K562 (cell line): ENCODE results near the gene ADGRB2. TPM values are rescaled to one million over a fixed set of nuclear protein-coding genes. Genes with fewer than 3 reads are reported as not detected.

Experiments
- CSDE1 ChIP-seq, 2 experiments: fragments of 450-650 bp; IDR thresholded peaks; 2 replicates each; pipeline ENCODE4 v1.6.1; 2016; ENCODE audit warnings: mild to moderate bottlenecking in 1 of 2
- FOXK1 ChIP-seq: sonication (generic); formaldehyde crosslinking; IDR thresholded peaks from 2 replicates; pipeline ENCODE4 v1.8.0; 2022; ENCODE audit warnings: missing genetic modification reagents, mild to moderate bottlenecking, borderline replicate concordance
- HDAC2 ChIP-seq: fragments of 450-650 bp; IDR thresholded peaks from 2 replicates; pipeline ENCODE4 v1.6.1; 2016; ENCODE audit warnings: mild to moderate bottlenecking
- RBM39 ChIP-seq: fragments of 200-400 bp; formaldehyde crosslinking; optimal IDR thresholded peaks from 2 replicates; pipeline ENCODE3; 2018; ENCODE audit warnings: low read depth, low read length
- SMARCE1 ChIP-seq: fragments of 450-650 bp; IDR thresholded peaks from 2 replicates; pipeline ENCODE4 v1.7.1; 2016; ENCODE audit warnings: mild to moderate bottlenecking
- SP1 ChIP-seq: sonication (generic); formaldehyde crosslinking; IDR thresholded peaks from 2 replicates; pipeline ENCODE4 v1.8.1; 2022; ENCODE audit warnings: mild to moderate bottlenecking, missing genetic modification reagents
- SRSF1 ChIP-seq: fragments of 200-400 bp; formaldehyde crosslinking; IDR thresholded peaks from 2 replicates; pipeline ENCODE4 v1.6.1; 2017; ENCODE audit warnings: mild to moderate bottlenecking, low read depth, low read length, moderate library complexity
- SRSF3 ChIP-seq: fragments of 200-400 bp; formaldehyde crosslinking; IDR thresholded peaks from 2 replicates; pipeline ENCODE4 v1.6.1; 2016; ENCODE audit warnings: mild to moderate bottlenecking, low read length, moderate library complexity; ENCODE audit not compliant: insufficient read depth
- STAT5A ChIP-seq: IDR thresholded peaks from 2 replicates; pipeline ENCODE4 v1.6.1; 2012; ENCODE audit warnings: low read length, inconsistent platforms, borderline replicate concordance
- THRAP3 ChIP-seq: fragments of 450-650 bp; IDR thresholded peaks from 2 replicates; pipeline ENCODE4 v1.6.1; 2016; ENCODE audit warnings: mild to moderate bottlenecking, inconsistent platforms, borderline replicate concordance
- YY1 ChIP-seq, 3 experiments: IDR thresholded peaks; 2 replicates each; pipeline ENCODE4 v1.6.1; 2011; ENCODE audit warnings: low read length in 2 of 3, mild to moderate bottlenecking in 2 of 3, moderate library complexity in 2 of 3, borderline replicate concordance in 1 of 3, control low read depth in 1 of 3, low read depth in 1 of 3; ENCODE audit not compliant: insufficient read depth in 3 of 3, insufficient replicate concordance in 2 of 3, control insufficient read depth in 1 of 3, insufficient read length in 1 of 3; ENCODE audit errors: extremely low read depth in 1 of 3
- ZNF57 ChIP-seq: fragments of 450-650 bp; formaldehyde crosslinking; IDR thresholded peaks from 2 replicates; pipeline ENCODE4 v1.4.0; 2020; ENCODE audit warnings: mild to moderate bottlenecking, moderate library complexity
- ZNF79 ChIP-seq: fragments of 250-450 bp; sonication (Bioruptor Pico); IDR thresholded peaks from 2 replicates; pipeline ENCODE4 v1.4.0; 2020; ENCODE audit warnings: low read depth, mild to moderate bottlenecking, moderate library complexity
- polyA plus RNA-seq, 8 experiments: library from polyadenylated mRNA; depleted of rRNA in 4 of 8; stranded (reverse) in 5 of 8; unstranded in 3 of 8; fragments of >200 nt; fragmentation: Nextera tagmentation in 2 of 8; fragmentation: Illumina TruSeq in 1 of 8; extraction: Ambion mirVana in 2 of 8; extraction: Trizol in 1 of 8; gene quantifications; 2 replicates each; pipeline versions ENCODE4 v1.2.1 to v1.2.3, GENCODE V29; 2011 to 2014; ENCODE audit warnings: inconsistent platforms in 1 of 8, missing spikeins in 1 of 8
- total RNA-seq, 7 experiments: library from RNA; depleted of rRNA in 6 of 7; stranded (reverse); fragments of >200 nt in 6 of 7; fragmentation: Illumina TruSeq in 2 of 7; extraction: Trizol in 2 of 7; gene quantifications; 2 replicates each; pipeline versions ENCODE4 v1.2.1 to v1.2.3, GENCODE V29; 2011 to 2021; ENCODE audit warnings: low replicate concordance in 1 of 7
- TF ChIP-seq, protein P1 (sequence below): fragments of 450-650 bp; IDR thresholded peaks from 2 replicates; pipeline ENCODE4 v1.6.1; 2016; ENCODE audit warnings: low read depth
- TF ChIP-seq, protein P2 (sequence below), 3 experiments: IDR thresholded peaks in 2 of 3; conservative IDR thresholded peaks in 1 of 3; 2 replicates each; pipeline ENCODE4 v1.5.1; 2011 to 2012; ENCODE audit warnings: low read length in 3 of 3, mild to moderate bottlenecking in 3 of 3, control low read depth in 2 of 3, improper control_type of control experiment in 1 of 3, inconsistent platforms in 1 of 3, low read depth in 1 of 3, mixed read lengths in 1 of 3, moderate library complexity in 1 of 3; ENCODE audit not compliant: insufficient read depth in 2 of 3
- TF ChIP-seq, protein P3 (sequence below): fragments of 250-450 bp; sonication (Bioruptor Pico); IDR thresholded peaks from 2 replicates; pipeline ENCODE4 v1.5.0; 2020; ENCODE audit warnings: mild to moderate bottlenecking

Gene ADGRB2
- total and polyA plus RNA-seq, 9 of the 15 experiments (the other 6 are each of a cell fraction or from before 2014, with no cell fraction given), result 0.04 to 0.23 (median 0.20) TPM; not detected in 2

DNA sequence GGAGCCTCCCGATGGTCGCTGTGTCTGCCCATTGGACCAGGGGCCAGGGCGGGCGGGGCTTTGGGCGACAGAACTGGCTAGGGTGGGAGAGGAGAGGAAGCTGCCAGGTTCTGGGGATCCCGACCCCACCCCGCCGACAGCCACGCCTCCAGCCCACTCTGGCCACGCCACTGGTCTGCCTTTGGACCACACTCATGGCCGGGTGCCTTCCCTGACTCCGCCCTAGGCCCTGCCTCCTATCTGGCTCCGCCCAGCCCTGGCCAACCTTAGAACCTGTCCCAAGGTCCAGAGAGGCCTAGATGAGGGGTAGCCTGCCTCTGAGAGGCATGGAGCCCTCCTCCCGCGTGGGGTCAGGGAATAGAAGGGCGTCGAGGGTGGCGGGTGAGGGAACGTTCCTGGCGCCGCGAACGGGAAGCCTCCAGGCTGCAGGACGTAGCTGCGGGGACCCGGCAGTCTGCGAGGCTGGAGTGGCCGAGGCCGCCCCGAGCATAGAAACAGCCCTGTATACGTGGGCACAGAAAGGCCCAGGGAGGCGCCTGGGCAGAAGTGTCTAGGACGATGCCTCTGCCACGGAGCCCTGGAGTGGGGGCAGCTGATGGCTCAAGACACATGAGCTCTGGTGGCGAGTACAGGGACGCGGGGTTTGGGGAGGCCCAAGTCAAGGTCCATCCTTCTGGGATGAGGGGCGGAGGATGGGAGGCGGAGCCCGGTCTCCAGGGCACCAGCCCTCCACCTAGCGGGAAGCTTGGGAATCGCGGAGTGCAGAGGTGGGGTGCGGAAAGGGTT, 48.9 kb downstream of the ADGRB2 start (continued):
- TF ChIP-seq ZNF57 (CRISPR knock-in tag) (no peak), ZNF79 (CRISPR knock-in tag) (no peak), FOXK1 (no peak), YY1 (IDR thresholded peaks at IDR 0.05; ENCODE audit: borderline replicate concordance in 1 of 3, control insufficient read depth in 1 of 3, extremely low read depth in 1 of 3, insufficient read depth in 3 of 3, insufficient read length in 1 of 3, insufficient replicate concordance in 2 of 3, low read depth in 1 of 3, low read length in 2 of 3) (peak in 2 of 3 experiments; percentile 18 to 31), STAT5A (no peak), THRAP3 (no peak), CSDE1 (IDR thresholded peaks at IDR 0.05) (no peak), SRSF1 (no peak), RBM39 (no peak), SP1 (no peak; the same call in 1 of the 2 replicates), SRSF3 (no peak), SMARCE1 (no peak), HDAC2 (0 out of 2 replicates have a peak, but pooled peaks have one; percentile 60)
- TF ChIP-seq, protein P1, sequence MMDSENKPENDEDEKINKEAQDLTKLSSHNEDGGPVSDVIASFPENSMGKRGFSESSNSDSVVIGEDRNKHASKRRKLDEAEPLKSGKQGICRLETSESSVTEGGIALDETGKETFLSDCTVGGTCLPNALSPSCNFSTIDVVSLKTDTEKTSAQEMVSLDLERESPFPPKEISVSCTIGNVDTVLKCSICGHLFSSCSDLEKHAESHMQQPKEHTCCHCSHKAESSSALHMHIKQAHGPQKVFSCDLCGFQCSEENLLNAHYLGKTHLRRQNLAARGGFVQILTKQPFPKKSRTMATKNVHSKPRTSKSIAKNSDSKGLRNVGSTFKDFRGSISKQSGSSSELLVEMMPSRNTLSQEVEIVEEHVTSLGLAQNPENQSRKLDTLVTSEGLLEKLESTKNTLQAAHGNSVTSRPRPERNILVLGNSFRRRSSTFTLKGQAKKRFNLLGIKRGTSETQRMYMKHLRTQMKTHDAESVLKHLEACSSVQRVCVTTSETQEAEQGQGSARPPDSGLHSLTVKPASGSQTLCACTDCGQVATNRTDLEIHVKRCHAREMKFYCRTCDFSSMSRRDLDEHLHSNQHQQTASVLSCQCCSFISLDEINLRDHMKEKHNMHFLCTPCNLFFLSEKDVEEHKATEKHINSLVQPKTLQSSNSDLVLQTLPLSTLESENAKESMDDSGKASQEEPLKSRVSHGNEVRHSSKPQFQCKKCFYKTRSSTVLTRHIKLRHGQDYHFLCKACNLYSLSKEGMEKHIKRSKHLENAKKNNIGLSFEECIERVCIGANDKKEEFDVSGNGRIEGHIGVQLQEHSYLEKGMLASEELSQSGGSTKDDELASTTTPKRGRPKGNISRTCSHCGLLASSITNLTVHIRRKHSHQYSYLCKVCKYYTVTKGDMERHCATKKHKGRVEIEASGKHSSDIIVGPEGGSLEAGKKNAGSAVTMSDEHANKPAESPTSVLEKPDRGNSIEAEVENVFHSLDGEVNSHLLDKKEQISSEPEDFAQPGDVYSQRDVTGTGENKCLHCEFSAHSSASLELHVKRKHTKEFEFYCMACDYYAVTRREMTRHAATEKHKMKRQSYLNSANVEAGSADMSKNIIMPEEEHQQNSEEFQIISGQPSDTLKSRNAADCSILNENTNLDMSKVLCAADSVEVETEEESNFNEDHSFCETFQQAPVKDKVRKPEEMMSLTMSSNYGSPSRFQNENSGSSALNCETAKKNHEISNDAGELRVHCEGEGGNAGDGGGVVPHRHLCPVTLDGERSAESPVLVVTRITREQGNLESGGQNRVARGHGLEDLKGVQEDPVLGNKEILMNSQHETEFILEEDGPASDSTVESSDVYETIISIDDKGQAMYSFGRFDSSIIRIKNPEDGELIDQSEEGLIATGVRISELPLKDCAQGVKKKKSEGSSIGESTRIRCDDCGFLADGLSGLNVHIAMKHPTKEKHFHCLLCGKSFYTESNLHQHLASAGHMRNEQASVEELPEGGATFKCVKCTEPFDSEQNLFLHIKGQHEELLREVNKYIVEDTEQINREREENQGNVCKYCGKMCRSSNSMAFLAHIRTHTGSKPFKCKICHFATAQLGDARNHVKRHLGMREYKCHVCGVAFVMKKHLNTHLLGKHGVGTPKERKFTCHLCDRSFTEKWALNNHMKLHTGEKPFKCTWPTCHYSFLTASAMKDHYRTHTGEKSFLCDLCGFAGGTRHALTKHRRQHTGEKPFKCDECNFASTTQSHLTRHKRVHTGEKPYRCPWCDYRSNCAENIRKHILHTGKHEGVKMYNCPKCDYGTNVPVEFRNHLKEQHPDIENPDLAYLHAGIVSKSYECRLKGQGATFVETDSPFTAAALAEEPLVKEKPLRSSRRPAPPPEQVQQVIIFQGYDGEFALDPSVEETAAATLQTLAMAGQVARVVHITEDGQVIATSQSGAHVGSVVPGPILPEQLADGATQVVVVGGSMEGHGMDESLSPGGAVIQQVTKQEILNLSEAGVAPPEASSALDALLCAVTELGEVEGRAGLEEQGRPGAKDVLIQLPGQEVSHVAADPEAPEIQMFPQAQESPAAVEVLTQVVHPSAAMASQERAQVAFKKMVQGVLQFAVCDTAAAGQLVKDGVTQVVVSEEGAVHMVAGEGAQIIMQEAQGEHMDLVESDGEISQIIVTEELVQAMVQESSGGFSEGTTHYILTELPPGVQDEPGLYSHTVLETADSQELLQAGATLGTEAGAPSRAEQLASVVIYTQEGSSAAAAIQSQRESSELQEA, result no peak
- TF ChIP-seq, protein P2, sequence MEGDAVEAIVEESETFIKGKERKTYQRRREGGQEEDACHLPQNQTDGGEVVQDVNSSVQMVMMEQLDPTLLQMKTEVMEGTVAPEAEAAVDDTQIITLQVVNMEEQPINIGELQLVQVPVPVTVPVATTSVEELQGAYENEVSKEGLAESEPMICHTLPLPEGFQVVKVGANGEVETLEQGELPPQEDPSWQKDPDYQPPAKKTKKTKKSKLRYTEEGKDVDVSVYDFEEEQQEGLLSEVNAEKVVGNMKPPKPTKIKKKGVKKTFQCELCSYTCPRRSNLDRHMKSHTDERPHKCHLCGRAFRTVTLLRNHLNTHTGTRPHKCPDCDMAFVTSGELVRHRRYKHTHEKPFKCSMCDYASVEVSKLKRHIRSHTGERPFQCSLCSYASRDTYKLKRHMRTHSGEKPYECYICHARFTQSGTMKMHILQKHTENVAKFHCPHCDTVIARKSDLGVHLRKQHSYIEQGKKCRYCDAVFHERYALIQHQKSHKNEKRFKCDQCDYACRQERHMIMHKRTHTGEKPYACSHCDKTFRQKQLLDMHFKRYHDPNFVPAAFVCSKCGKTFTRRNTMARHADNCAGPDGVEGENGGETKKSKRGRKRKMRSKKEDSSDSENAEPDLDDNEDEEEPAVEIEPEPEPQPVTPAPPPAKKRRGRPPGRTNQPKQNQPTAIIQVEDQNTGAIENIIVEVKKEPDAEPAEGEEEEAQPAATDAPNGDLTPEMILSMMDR (IDR thresholded peaks at IDR 0.05 in 2 of 3, conservative IDR thresholded peaks at IDR 0.05 in 1 of 3; ENCODE audit: insufficient read depth in 2 of 3, low read depth in 1 of 3, low read length in 3 of 3), result peak; percentile 77 to 91 (median 79)
- TF ChIP-seq, protein P3, sequence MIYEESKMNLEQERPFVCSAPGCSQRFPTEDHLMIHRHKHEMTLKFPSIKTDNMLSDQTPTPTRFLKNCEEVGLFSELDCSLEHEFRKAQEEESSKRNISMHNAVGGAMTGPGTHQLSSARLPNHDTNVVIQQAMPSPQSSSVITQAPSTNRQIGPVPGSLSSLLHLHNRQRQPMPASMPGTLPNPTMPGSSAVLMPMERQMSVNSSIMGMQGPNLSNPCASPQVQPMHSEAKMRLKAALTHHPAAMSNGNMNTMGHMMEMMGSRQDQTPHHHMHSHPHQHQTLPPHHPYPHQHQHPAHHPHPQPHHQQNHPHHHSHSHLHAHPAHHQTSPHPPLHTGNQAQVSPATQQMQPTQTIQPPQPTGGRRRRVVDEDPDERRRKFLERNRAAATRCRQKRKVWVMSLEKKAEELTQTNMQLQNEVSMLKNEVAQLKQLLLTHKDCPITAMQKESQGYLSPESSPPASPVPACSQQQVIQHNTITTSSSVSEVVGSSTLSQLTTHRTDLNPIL (CRISPR knock-in tag), result no peak
